Skeletal muscle cell (primary cell): ENCODE results near the gene CAD.
"Not testable (repeated sequence)": the region's sequence is repeated elsewhere in the genome, so short reads cannot be mapped to it uniquely, and the experiment has no call there.

Experiments used
- DNase-seq: peaks from one replicate; pipeline ENCODE4 v3.0.0-alpha.2; 2010; ENCODE audit warnings: low read depth
- H3K4me3 ChIP-seq: 2 replicates; pipeline ENCODE4 v1.5.1; 2011; ENCODE audit warnings: low read depth, mild to moderate bottlenecking, control low read depth, low read length, moderate library complexity

CAD gene

GRCh38 chr2:27249159-27249890, 32.2 kb downstream of the CAD start:
- no peak overlapping the region for H3K4me3 ChIP-seq
- no peak for DNase-seq

DNA sequence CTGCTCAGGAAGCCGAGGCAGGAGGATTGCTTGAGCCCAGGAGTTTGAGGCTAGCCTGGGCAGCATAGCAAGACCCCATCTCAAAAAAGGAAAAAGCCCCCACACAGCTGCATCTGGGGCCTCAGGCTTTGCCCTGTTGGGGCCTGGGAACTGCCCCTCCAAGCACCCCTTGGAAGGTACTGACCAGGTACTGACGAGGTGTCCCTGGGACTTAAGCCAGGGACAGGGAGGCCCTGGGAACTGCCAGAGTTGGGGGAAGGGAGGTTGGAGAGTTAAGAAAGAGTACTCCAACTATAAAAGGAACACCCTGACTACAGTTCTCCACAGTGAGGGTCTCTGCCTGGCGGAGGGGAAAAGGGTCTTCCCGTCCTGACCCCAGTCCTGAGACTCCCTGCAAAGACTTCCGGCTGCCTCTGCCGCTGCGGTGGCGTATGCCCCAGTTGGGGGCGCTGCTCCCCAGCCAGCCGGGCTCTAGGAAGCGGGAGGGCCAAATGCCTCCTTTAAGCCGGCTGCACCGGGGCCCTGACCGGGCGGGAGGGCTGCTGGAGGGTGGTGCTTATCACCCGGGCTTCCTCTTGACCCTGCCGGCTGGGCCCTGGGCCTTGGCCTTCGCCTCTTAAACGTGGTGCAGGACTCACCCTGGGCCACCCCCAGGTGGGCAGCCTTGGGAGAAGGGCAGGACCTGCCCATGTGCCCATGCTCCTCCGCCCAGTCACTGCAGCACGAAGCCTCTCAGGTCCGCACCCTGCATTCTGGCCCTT, 32.9 kb downstream of the CAD start:
- DNase-seq = no peak
- H3K4me3 ChIP-seq = no peak overlapping the region

- no peak for DNase-seq
- no peak overlapping the region for H3K4me3 ChIP-seq
Observed at GRCh38 chr2:27250652-27251379, 33.6 kb downstream of the CAD start.

DNA sequence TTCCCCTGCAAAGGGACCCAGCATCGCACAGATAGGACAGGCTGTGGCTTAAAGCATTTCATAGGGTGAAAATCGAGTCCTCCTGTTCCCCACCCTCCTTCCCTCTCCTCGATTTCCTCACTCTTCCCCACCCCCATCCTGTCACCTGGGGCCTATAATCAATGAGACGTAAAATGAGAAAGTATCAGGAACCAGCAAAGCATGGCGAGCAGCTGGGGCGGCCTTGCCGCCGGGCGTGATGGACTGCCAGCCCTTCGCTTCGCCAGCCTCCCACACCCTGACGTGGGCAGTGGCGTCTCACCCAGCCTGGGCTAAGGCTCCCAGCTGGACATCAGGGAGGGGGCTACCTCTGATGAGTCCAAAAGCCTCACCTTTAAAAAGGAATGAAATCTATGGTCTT, 34.6 kb downstream of the CAD start:
- no peak overlapping the region for H3K4me3 ChIP-seq
- no peak for DNase-seq

- H3K4me3 ChIP-seq = no peak overlapping the region
- DNase-seq = no peak
Observed at GRCh38 chr2:27255187-27255586, 38.0 kb downstream of the CAD start.

GRCh38 chr2:27255660-27256059, 38.5 kb downstream of the CAD start:
- H3K4me3 ChIP-seq = no peak overlapping the region
- no peak for DNase-seq

GRCh38 chr2:27256855-27257454, 39.8 kb downstream of the CAD start:
- H3K4me3 ChIP-seq = no peak overlapping the region
- DNase-seq = no peak

DNA sequence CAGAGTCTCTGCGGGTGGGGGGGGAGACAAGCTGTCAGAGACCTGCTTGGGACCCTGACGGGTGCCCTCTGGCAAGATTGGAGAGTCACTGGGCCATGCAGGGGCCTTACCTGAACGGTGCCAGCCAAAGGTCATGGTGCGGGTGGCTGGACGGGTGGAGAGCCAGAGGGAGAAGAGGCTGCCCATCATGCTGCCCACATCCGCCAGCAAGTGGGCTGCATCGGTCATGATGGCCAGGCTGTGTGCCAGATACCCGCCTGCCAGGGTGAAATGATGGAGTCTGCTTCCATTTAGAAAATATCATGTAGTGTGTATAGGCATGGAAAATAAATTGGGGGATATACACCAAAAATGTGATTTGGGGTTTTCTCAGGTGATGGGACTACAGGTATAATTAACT, 40.9 kb downstream of the CAD start:
- no peak overlapping the region for H3K4me3 ChIP-seq
- DNase-seq = no peak

DNA sequence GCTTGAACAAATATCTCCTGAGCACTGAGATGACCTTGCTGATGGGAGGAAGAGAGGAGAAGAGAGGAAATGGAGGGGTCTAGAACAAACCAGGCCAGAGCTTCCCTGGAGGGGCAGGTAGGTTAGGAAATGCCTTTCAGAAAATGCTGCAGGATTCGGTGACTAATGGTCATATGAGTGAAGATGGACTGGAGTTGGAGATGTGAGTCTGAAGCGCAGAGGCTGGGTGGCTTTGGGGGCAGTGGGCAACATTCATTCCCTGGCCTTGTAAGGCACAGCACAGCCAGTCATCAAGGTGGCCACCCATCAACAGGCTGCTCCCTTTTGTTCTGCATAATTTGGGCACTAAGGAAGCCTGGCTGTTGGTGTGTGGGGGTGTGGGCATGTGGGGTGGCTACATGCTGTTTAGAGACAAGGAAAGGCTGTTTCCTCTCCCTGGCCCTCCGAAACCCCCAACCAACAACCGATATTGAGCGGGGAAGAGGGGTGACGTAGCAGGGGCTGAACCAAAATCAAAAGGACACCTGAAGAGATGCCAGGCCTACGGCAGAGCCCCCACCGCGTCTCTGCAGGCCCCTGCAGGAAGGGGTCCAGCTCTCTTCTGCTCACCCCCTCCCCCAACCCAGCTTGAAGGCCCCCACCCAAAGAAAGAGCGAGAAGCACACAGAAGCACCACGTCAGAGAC, 44.2 kb downstream of the CAD start:
- DNase-seq = no peak
- no peak overlapping the region for H3K4me3 ChIP-seq

- H3K4me3 ChIP-seq = no peak overlapping the region
- no peak for DNase-seq
Observed at GRCh38 chr2:27261926-27262298, 44.7 kb downstream of the CAD start.

DNA sequence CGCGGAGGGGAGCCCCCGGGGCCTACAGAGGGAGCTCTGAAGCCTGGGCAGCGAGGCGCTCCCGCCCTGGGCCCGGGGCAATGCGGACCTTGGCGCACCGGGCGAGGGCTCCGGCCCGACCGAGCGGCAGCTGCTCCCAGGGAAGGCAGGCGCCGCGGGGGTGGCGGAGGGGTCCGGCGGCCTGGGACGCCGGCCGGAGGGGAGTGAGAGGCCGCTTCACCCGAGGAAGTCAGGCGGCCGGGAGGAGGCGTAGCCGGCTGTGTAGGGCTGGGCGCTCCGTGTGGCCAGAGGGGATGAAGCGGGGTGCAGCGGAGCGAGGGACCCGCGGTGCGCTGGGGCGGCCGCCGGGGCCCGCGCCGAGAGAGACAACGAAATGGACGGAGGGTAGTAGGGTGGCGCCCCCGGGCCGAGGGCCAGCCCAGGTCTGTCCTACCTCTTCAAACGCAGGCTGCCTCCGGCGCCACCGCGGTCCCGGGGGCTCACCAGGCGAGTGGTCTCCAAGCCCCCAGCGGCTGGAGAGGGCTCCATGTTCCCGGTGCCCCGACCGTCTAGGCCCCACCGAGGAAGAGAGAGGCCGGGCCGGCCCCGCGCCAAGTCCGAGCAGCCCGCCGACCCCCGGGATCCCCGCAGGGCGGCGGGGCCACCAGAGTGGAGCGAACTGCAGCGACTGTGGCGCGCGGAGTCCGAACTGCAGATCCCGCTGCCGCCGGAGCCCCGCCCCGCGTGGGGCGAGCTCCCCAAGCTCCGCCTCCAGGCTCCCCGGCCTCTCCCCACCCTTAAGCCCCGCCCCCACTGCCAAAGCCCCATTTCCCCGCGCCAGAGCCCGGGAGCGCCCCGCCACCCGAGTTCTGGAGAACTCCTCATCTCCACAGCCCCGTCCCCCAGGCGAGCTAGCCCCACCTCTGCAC, 45.5 kb downstream of the CAD start, which contains the start of gene SLC30A3:
SLC30A3 (minus strand) TSS at position 669 of the 908 bp plus-strand sequence; CDS start at position 528, 141 bp downstream.
- DNase-seq = no peak
- H3K4me3 ChIP-seq = peak within 1 kb of the TSS; percentile 35

- H3K4me3 ChIP-seq = peak overlapping the region; percentile 35
- no peak for DNase-seq
Observed at GRCh38 chr2:27263287-27264252, 46.4 kb downstream of the CAD start.

- DNase-seq = no peak
- H3K4me3 ChIP-seq = peak overlapping the region; percentile 29
Observed at GRCh38 chr2:27264253-27264752, 47.1 kb downstream of the CAD start.

DNA sequence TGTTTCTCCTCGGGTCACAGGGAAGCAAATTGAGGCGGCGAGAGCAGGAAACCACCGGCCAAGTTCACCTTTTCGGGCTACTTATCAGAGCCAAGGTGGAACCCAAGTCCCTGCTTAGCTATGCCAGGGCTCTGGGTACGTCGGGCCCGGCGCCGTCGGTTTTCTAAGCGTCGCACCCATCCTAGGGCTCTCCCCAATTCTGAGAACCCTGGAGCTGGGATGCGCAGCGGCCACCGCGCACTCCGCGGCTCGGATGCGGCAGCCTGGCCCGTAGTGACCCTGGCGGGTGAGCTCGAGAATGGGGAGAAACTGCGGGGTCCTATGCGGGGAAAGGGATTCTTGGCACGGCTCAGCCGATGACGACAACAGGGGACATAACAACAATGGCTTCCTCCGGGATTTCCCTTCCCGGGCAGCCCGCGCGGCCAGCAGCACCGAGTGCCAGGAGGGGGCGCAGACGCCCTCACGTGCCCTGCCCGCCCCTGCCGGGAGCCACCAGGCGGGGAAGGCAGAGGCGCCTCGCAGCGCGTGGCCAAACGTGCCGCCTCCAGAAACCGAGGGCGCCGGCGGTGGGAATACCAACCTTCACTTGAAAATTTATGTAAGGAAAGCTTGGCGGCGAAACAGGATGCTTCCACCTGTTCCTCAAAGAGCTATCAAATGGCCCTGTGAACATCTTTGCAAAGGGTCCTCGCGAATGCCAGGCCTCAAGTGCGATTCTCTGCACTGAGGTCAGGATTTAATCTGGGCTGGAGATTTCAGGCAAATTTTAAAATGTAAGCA, 47.8 kb downstream of the CAD start:
- peak overlapping the region; percentile 29 for H3K4me3 ChIP-seq
- DNase-seq = no peak

- H3K4me3 ChIP-seq = no peak overlapping the region
Observed at GRCh38 chr2:27265536-27265870, 48.3 kb downstream of the CAD start.

GRCh38 chr2:27268296-27268695, 51.1 kb downstream of the CAD start:
- H3K4me3 ChIP-seq, DNase-seq: not testable (repeated sequence)

More at GRCh38 chr2:27265536-27265870, 48.3 kb downstream of the CAD start:
- no peak for DNase-seq
